ENCODE measurements around the gene TMEM106A.

DNA sequence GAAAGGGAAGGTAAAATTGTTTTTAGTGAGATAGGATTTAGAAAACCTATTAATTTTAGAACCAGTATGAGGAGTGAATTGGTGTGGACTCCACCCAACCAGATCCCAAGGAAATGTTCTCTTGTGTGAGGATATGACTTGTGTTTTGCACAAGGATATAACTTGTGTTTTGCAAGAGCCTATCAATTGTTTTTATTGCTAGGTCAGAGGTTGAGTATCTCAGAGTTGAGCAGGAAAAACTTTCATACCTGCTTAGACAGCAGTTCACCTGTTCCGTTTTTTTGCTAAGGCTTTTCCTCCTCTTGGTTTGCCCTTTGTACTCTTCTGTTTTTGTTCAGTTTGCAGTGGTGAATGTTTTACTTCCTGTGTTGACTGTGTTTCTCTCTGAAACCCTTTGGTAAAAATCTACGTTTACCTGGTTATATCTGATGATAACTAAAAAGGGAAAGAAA lies 35.5 kb upstream of the TMEM106A start:
- TF ChIP-seq, protein P1, sequence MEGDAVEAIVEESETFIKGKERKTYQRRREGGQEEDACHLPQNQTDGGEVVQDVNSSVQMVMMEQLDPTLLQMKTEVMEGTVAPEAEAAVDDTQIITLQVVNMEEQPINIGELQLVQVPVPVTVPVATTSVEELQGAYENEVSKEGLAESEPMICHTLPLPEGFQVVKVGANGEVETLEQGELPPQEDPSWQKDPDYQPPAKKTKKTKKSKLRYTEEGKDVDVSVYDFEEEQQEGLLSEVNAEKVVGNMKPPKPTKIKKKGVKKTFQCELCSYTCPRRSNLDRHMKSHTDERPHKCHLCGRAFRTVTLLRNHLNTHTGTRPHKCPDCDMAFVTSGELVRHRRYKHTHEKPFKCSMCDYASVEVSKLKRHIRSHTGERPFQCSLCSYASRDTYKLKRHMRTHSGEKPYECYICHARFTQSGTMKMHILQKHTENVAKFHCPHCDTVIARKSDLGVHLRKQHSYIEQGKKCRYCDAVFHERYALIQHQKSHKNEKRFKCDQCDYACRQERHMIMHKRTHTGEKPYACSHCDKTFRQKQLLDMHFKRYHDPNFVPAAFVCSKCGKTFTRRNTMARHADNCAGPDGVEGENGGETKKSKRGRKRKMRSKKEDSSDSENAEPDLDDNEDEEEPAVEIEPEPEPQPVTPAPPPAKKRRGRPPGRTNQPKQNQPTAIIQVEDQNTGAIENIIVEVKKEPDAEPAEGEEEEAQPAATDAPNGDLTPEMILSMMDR (IDR thresholded peaks at IDR 0.05) = no peak
- TF ChIP-seq EZH2 (IDR thresholded peaks at IDR 0.05; ENCODE audit: borderline replicate concordance, insufficient read depth, low read depth, low read length, poor library complexity, severe bottlenecking) = no peak

Data from B cell (primary cell).